ENCODE measurements around the gene BLM. TPM values are rescaled to one million over a fixed set of nuclear protein-coding genes. Genes with fewer than 3 reads are reported as not detected.

BLM gene
- polyA plus RNA-seq, 1 donor (not counting 4 experiments of a cell fraction or from before 2014, with no cell fraction given), result 4.4 TPM

- Histone ChIP-seq H3K9me3 (ENCODE audit: control insufficient read depth, low read depth, low read length) (no peaks in the 10 kb centered on the region), H3K4me2 (ENCODE audit: control insufficient read depth, extremely low read depth, insufficient read depth, low read depth, low read length) (no peak overlapping the region), H3K79me2 (ENCODE audit: control insufficient read depth, insufficient read depth, low read length) (no peaks in the 10 kb centered on the region), H3K4me1 (ENCODE audit: control insufficient read depth, extremely low read depth, insufficient read depth, low read length) (peaks cover 6% of the 10 kb centered on the region), H3K36me3 (ENCODE audit: control insufficient read depth in 2 of 2, extremely low read depth in 1 of 2, insufficient read depth in 2 of 2, low read length in 2 of 2) (no peaks in the 10 kb centered on the region), H3K9me1 (ENCODE audit: control insufficient read depth, extremely low read depth, insufficient read depth, low read length) (no peaks in the 10 kb centered on the region), H2AFZ (ENCODE audit: control insufficient read depth, low read length) (no peak overlapping the region), H3K27ac (ENCODE audit: control insufficient read depth, insufficient read depth, low read length) (no peak overlapping the region), H3K27me3 (ENCODE audit: control insufficient read depth, extremely low read depth, insufficient read depth, low read length) (no peaks in the 10 kb centered on the region), H3K4me3 (ENCODE audit: control insufficient read depth in 2 of 3, extremely low read depth in 1 of 3, insufficient read depth in 2 of 3, low read depth in 1 of 3, low read length in 3 of 3) (no peak overlapping the region), H4K20me1 (ENCODE audit: control insufficient read depth, extremely low read depth, insufficient read depth, low read length) (no peaks in the 10 kb centered on the region), H3K9ac (ENCODE audit: control insufficient read depth, extremely low read depth, insufficient read depth, low read length) (no peak overlapping the region)
- DNase-seq (ENCODE audit: low read depth, low spot score) (no peak), FAIRE-seq (no peak)
- dilution Hi-C loops (cut with MboI; ENCODE audit: extremely low pct_ligation_motif_present, low sequenced_read_pairs), result no loop called here
- TF ChIP-seq CTCF (optimal IDR thresholded peaks at IDR 0.05 in 1 of 3, IDR thresholded peaks at IDR 0.05 in 1 of 3, conservative IDR thresholded peaks at IDR 0.05 in 1 of 3; ENCODE audit: extremely low read depth in 1 of 3, insufficient read depth in 2 of 3, low read length in 3 of 3) (no peak), EZH2 (IDR thresholded peaks at IDR 0.05; ENCODE audit: low read length) (no peak)
Observed at GRCh38 chr15:90851114-90851513, 134.0 kb downstream of the BLM start.

- H3K9me1 ChIP-seq (ENCODE audit: control insufficient read depth, extremely low read depth, insufficient read depth, low read length), result no peaks in the 10 kb centered on the region
- no peaks in the 10 kb centered on the region for H4K20me1 ChIP-seq (ENCODE audit: control insufficient read depth, extremely low read depth, insufficient read depth, low read length)
- H2AFZ ChIP-seq (ENCODE audit: control insufficient read depth, low read length), result no peak overlapping the region
- H3K4me3 ChIP-seq (ENCODE audit: control insufficient read depth in 2 of 3, extremely low read depth in 1 of 3, insufficient read depth in 2 of 3, low read depth in 1 of 3, low read length in 3 of 3), result no peak overlapping the region
- no peaks in the 10 kb centered on the region for H3K9me3 ChIP-seq (ENCODE audit: control insufficient read depth, low read depth, low read length)
- H3K4me1 ChIP-seq (ENCODE audit: control insufficient read depth, extremely low read depth, insufficient read depth, low read length), result peaks cover 6% of the 10 kb centered on the region
- H3K4me2 ChIP-seq (ENCODE audit: control insufficient read depth, extremely low read depth, insufficient read depth, low read depth, low read length), result no peak overlapping the region
- H3K9ac ChIP-seq (ENCODE audit: control insufficient read depth, extremely low read depth, insufficient read depth, low read length), result no peak overlapping the region
- dilution Hi-C loops (cut with MboI; ENCODE audit: extremely low pct_ligation_motif_present, low sequenced_read_pairs), result no loop called here
- no peaks in the 10 kb centered on the region for H3K27me3 ChIP-seq (ENCODE audit: control insufficient read depth, extremely low read depth, insufficient read depth, low read length)
- DNase-seq (ENCODE audit: low read depth, low spot score) (no peak), FAIRE-seq (no peak)
- H3K27ac ChIP-seq (ENCODE audit: control insufficient read depth, insufficient read depth, low read length), result no peak overlapping the region
- no peak for TF ChIP-seq EZH2 (IDR thresholded peaks at IDR 0.05; ENCODE audit: low read length)
- no peak for TF ChIP-seq CTCF (optimal IDR thresholded peaks at IDR 0.05 in 1 of 3, IDR thresholded peaks at IDR 0.05 in 1 of 3, conservative IDR thresholded peaks at IDR 0.05 in 1 of 3; ENCODE audit: extremely low read depth in 1 of 3, insufficient read depth in 2 of 3, low read length in 3 of 3)
- no peaks in the 10 kb centered on the region for H3K79me2 ChIP-seq (ENCODE audit: control insufficient read depth, insufficient read depth, low read length)
- H3K36me3 ChIP-seq (ENCODE audit: control insufficient read depth in 2 of 2, extremely low read depth in 1 of 2, insufficient read depth in 2 of 2, low read length in 2 of 2), result no peaks in the 10 kb centered on the region
Observed at GRCh38 chr15:90851940-90852339, 134.8 kb downstream of the BLM start.

Measured in keratinocyte (primary cell).